Muscle layer of colon (tissue), 2 donors: ENCODE measurements around the gene KRTAP10-11.

Source experiments
- H3K27ac ChIP-seq: one replicate; pipeline ENCODE4 v1.7.0; 2013; ENCODE audit warnings: low read depth, mild to moderate bottlenecking, low read length, moderate library complexity
- H3K27me3 ChIP-seq, 2 donors: one replicate each; pipeline ENCODE4 v1.7.0; 2013; ENCODE audit warnings: low read length in 2 of 2, mild to moderate bottlenecking in 2 of 2; ENCODE audit not compliant: insufficient read depth in 2 of 2, control insufficient read depth in 1 of 2
- H3K36me3 ChIP-seq: one replicate; pipeline ENCODE4 v1.7.0; 2013; ENCODE audit warnings: mild to moderate bottlenecking, low read length; ENCODE audit not compliant: insufficient read depth
- H3K4me1 ChIP-seq: one replicate; pipeline ENCODE4 v1.7.0; 2013; ENCODE audit warnings: mild to moderate bottlenecking, low read length; ENCODE audit not compliant: insufficient read depth
- H3K4me3 ChIP-seq, 2 donors: one replicate each; pipeline ENCODE4 v1.7.0; 2013; ENCODE audit warnings: low read length in 2 of 2, low read depth in 1 of 2, mild to moderate bottlenecking in 1 of 2, moderate library complexity in 1 of 2
- H3K9ac ChIP-seq: one replicate; pipeline ENCODE4 v1.7.0; 2013; ENCODE audit warnings: low read length
- H3K9me3 ChIP-seq: one replicate; pipeline ENCODE4 v1.7.0; 2013; ENCODE audit warnings: mild to moderate bottlenecking, low read length
- donor health status: abdominal sarcoma.
- donor health status: Adenocarcinoma of cecum.

KRTAP10-11 gene

GRCh38 chr21:44695184-44695583 lies 49.0 kb downstream of the KRTAP10-11 start:
- H3K9ac ChIP-seq: no peak overlapping the region
- no peak overlapping the region for H3K27ac ChIP-seq
- peaks cover 3 to 26% of the 10 kb centered on the region in 2 donors for H3K27me3 ChIP-seq
- no peaks in the 10 kb centered on the region for H3K9me3 ChIP-seq
- H3K4me1 ChIP-seq: no peaks in the 10 kb centered on the region
- H3K4me3 ChIP-seq: no peak overlapping the region
- no peaks in the 10 kb centered on the region for H3K36me3 ChIP-seq

GRCh38 chr21:44695641-44696040 lies 49.4 kb downstream of the KRTAP10-11 start:
- Histone ChIP-seq H3K27ac (no peak overlapping the region), H3K9ac (no peak overlapping the region)

GRCh38 chr21:44696572-44696971 lies 50.4 kb downstream of the KRTAP10-11 start:
- Histone ChIP-seq H3K36me3 (no peaks in the 10 kb centered on the region), H3K4me1 (no peaks in the 10 kb centered on the region), H3K4me3 (no peak overlapping the region), H3K27ac (no peak overlapping the region), H3K9ac (no peak overlapping the region), H3K27me3 (peaks cover 5 to 36% of the 10 kb centered on the region in 2 donors), H3K9me3 (no peaks in the 10 kb centered on the region)

More at GRCh38 chr21:44695641-44696040, 49.4 kb downstream of the KRTAP10-11 start:
- Histone ChIP-seq H3K27me3 (peaks cover 5 to 30% of the 10 kb centered on the region in 2 donors), H3K4me1 (no peaks in the 10 kb centered on the region), H3K4me3 (no peak overlapping the region), H3K36me3 (no peaks in the 10 kb centered on the region), H3K9me3 (no peaks in the 10 kb centered on the region)
